GM10266 (cell line): ENCODE measurements around the gene NAV2.

Experiments used
- DNase-seq: peaks from one replicate; pipeline ENCODE4 v3.0.0; 2012; ENCODE audit errors: extremely low spot score
- CTCF ChIP-seq: IDR thresholded peaks from 2 replicates; pipeline ENCODE4 v1.5.1; 2012; ENCODE audit warnings: mild to moderate bottlenecking, low read depth; ENCODE audit not compliant: control insufficient read depth, insufficient read depth; ENCODE audit errors: missing control alignments

The NAV2 gene

GRCh38 chr11:19866521-19866920 lies 153.9 kb downstream of the NAV2 start:
- no peak for DNase-seq

GRCh38 chr11:19867064-19867463 lies 154.4 kb downstream of the NAV2 start:
- TF ChIP-seq CTCF = no peak
- no peak for DNase-seq

More at GRCh38 chr11:19866521-19866920, 153.9 kb downstream of the NAV2 start:
- TF ChIP-seq CTCF = no peak

- DNase-seq = no peak
- TF ChIP-seq CTCF = no peak
These were observed 155.7 kb downstream of the NAV2 start for GRCh38 chr11:19868281-19868821.

- no peak for DNase-seq
- no peak for TF ChIP-seq CTCF
These were observed 156.2 kb downstream of the NAV2 start for GRCh38 chr11:19868871-19869270.

GRCh38 chr11:19869466-19869865 lies 156.8 kb downstream of the NAV2 start:
- DNase-seq = no peak
- TF ChIP-seq CTCF = no peak

- no peak for DNase-seq
- TF ChIP-seq CTCF = no peak
These were observed 157.4 kb downstream of the NAV2 start for GRCh38 chr11:19869946-19870589.

- no peak for DNase-seq
- no peak for TF ChIP-seq CTCF
These were observed 158.9 kb downstream of the NAV2 start for GRCh38 chr11:19871531-19871930.
